ENCODE data around the gene CCL23. TPM values are rescaled to one million over a fixed set of nuclear protein-coding genes. Genes with fewer than 3 reads are reported as not detected.

The CCL23 gene
- polyA plus RNA-seq, 3 donors: 0.31 to 0.89 TPM; not detected in 1

- no peak overlapping the region for H3K9ac ChIP-seq (ENCODE audit: insufficient read depth, low read length, poor library complexity, severe bottlenecking)
- no peak overlapping the region for H2AFZ ChIP-seq (ENCODE audit: insufficient read depth, low read depth, low read length, poor library complexity, severe bottlenecking)
- H3K27ac Mint-ChIP-seq: no peak overlapping the region
- TF ChIP-seq CTCF (IDR thresholded peaks at IDR 0.05): no peak
- H3K36me3 Mint-ChIP-seq: no peaks in the 10 kb centered on the region
- peaks cover 2 to 4% (median 4%) of the 10 kb centered on the region in 3 donors for H3K27me3 Mint-ChIP-seq (ENCODE audit: low read depth in 3 of 3)
- no peak for DNase-seq
- H4K20me1 ChIP-seq (ENCODE audit: insufficient read depth, low read length): no peaks in the 10 kb centered on the region
- no peak overlapping the region for H3K4me2 ChIP-seq (replicated peaks; ENCODE audit: extremely low read depth, low read length, poor library complexity, severe bottlenecking)
- H3K4me3 ChIP-seq (replicated peaks in 1 of 3; ENCODE audit: low read depth in 2 of 3, low read length in 3 of 3): no peak overlapping the region
- H3K36me3 ChIP-seq (replicated peaks in 1 of 2; ENCODE audit: control insufficient read depth in 1 of 2, insufficient read depth in 2 of 2, low read length in 2 of 2): no peaks in the 10 kb centered on the region
- no peak overlapping the region for H3K27ac ChIP-seq (ENCODE audit: low read depth in 1 of 2, low read length in 2 of 2)
- H3K9me3 Mint-ChIP-seq: peaks cover 0 to 3% (median 0%) of the 10 kb centered on the region in 7 donors
- H3K9me3 ChIP-seq (replicated peaks in 1 of 2; ENCODE audit: control insufficient read depth in 1 of 2, insufficient read depth in 1 of 2, low read length in 2 of 2): no peaks in the 10 kb centered on the region
- H3K4me1 Mint-ChIP-seq: peaks cover 37% of the 10 kb centered on the region
- no peaks in the 10 kb centered on the region for H3K79me2 ChIP-seq (ENCODE audit: insufficient read depth, low read length)
- H3K27me3 ChIP-seq (ENCODE audit: control insufficient read depth in 2 of 2, insufficient read depth in 2 of 2, low read length in 2 of 2): no peaks in the 10 kb centered on the region
- intact Hi-C loops (cut with micrococcal nuclease): loop anchor here in 1 of 2 donors (5.0 kb wide), 1 partner anchor 101 kb away; no protein-coding TSS in a partner anchor
- no peak overlapping the region for H3K4me3 Mint-ChIP-seq
- H3K4me1 ChIP-seq (ENCODE audit: control insufficient read depth in 1 of 2, insufficient read depth in 2 of 2, low read length in 2 of 2): peaks cover 26 to 38% of the 10 kb centered on the region in 2 donors
- WGBS (ENCODE audit: insufficient coverage): no CpG with 5 or more reads among the region's 1 CpG
Observed at GRCh38 chr17:36030956-36031355, 13.2 kb upstream of the CCL23 start.

GRCh38 chr17:36027761-36028160, 10.0 kb upstream of the CCL23 start:
- peaks cover 0 to 6% of the 10 kb centered on the region in 2 donors for H3K9me3 ChIP-seq (replicated peaks in 1 of 2; ENCODE audit: control insufficient read depth in 1 of 2, insufficient read depth in 1 of 2, low read length in 2 of 2)
- intact Hi-C loops (cut with micrococcal nuclease): no loop called here
- Mint-ChIP-seq H3K4me1 (peaks cover 26% of the 10 kb centered on the region), H3K27me3 (ENCODE audit: low read depth in 3 of 3) (peaks cover 0 to 4% (median 4%) of the 10 kb centered on the region in 3 donors), H3K36me3 (no peaks in the 10 kb centered on the region), H3K4me3 (no peak overlapping the region), H3K9me3 (peaks cover 3 to 10% (median 5%) of the 10 kb centered on the region in 7 donors), H3K27ac (no peak overlapping the region)
- no peaks in the 10 kb centered on the region for H3K36me3 ChIP-seq (replicated peaks in 1 of 2; ENCODE audit: control insufficient read depth in 1 of 2, insufficient read depth in 2 of 2, low read length in 2 of 2)
- no peak overlapping the region for H3K4me3 ChIP-seq (replicated peaks in 1 of 3; ENCODE audit: low read depth in 2 of 3, low read length in 3 of 3)
- peaks cover 4 to 15% of the 10 kb centered on the region in 2 donors for H3K4me1 ChIP-seq (ENCODE audit: control insufficient read depth in 1 of 2, insufficient read depth in 2 of 2, low read length in 2 of 2)
- no peak overlapping the region for H3K4me2 ChIP-seq (replicated peaks; ENCODE audit: extremely low read depth, low read length, poor library complexity, severe bottlenecking)
- 70% methylated on average over 4 of the region's 4 CpGs for WGBS (ENCODE audit: insufficient coverage)
- H3K27ac ChIP-seq (ENCODE audit: low read depth in 1 of 2, low read length in 2 of 2): no peak overlapping the region
- no peaks in the 10 kb centered on the region for H3K27me3 ChIP-seq (ENCODE audit: control insufficient read depth in 2 of 2, insufficient read depth in 2 of 2, low read length in 2 of 2)
- H4K20me1 ChIP-seq (ENCODE audit: insufficient read depth, low read length): no peaks in the 10 kb centered on the region
- no peak overlapping the region for H3K9ac ChIP-seq (ENCODE audit: insufficient read depth, low read length, poor library complexity, severe bottlenecking)
- no peak for DNase-seq
- no peak for TF ChIP-seq CTCF (IDR thresholded peaks at IDR 0.05)
- no peak overlapping the region for H2AFZ ChIP-seq (ENCODE audit: insufficient read depth, low read depth, low read length, poor library complexity, severe bottlenecking)
- no peaks in the 10 kb centered on the region for H3K79me2 ChIP-seq (ENCODE audit: insufficient read depth, low read length)

All from CD14-positive monocyte (primary cell).